HG03025 (cell line): ENCODE measurements around the gene PHIP.

Source experiments
- ATAC-seq: cut with Tn5 transposase; IDR thresholded peaks from one replicate; pipeline ENCODE4 v1.9.1; 2021; ENCODE audit warnings: mild to moderate bottlenecking, moderate library complexity; ENCODE audit not compliant: unreplicated experiment, low FRiP score

Gene PHIP

GRCh38 chr6:79071547-79071946, 6.5 kb downstream of the PHIP start:
- ATAC-seq, result no peak

- ATAC-seq, result peak; percentile 76
These were observed 7.7 kb downstream of the PHIP start for GRCh38 chr6:79070206-79070825.

- ATAC-seq, result no peak
These were observed 11.2 kb downstream of the PHIP start for GRCh38 chr6:79066828-79067227.

GRCh38 chr6:79066330-79066729, 11.7 kb downstream of the PHIP start:
- ATAC-seq, result no peak

- no peak for ATAC-seq
These were observed 12.8 kb downstream of the PHIP start for GRCh38 chr6:79065232-79065631.

- no peak for ATAC-seq
These were observed 13.4 kb downstream of the PHIP start for GRCh38 chr6:79064635-79065034.

- ATAC-seq, result no peak
These were observed 15.3 kb downstream of the PHIP start for GRCh38 chr6:79062708-79063107.

- no peak for ATAC-seq
These were observed 20.3 kb downstream of the PHIP start for GRCh38 chr6:79057746-79058145.

- ATAC-seq, result no peak
These were observed 21.8 kb downstream of the PHIP start for GRCh38 chr6:79056226-79056625.

- no peak for ATAC-seq
These were observed 29.4 kb downstream of the PHIP start for GRCh38 chr6:79048611-79049010.

- no peak for ATAC-seq
These were observed 31.0 kb downstream of the PHIP start for GRCh38 chr6:79047072-79047471.

GRCh38 chr6:79045966-79046365, 32.1 kb downstream of the PHIP start:
- ATAC-seq, result no peak

GRCh38 chr6:79042799-79043126, 35.3 kb downstream of the PHIP start:
- ATAC-seq, result no peak

- peak; percentile 78 for ATAC-seq
These were observed 35.8 kb downstream of the PHIP start for GRCh38 chr6:79042088-79042798.

GRCh38 chr6:79040083-79040482, 38.0 kb downstream of the PHIP start:
- no peak for ATAC-seq

- ATAC-seq, result no peak
These were observed 40.0 kb downstream of the PHIP start for GRCh38 chr6:79038061-79038460.

GRCh38 chr6:79034865-79035264, 43.2 kb downstream of the PHIP start:
- ATAC-seq, result no peak

GRCh38 chr6:79033279-79033678, 44.8 kb downstream of the PHIP start:
- no peak for ATAC-seq

GRCh38 chr6:79031821-79032590, 46.0 kb downstream of the PHIP start:
- ATAC-seq, result no peak

GRCh38 chr6:79030511-79030910, 47.5 kb downstream of the PHIP start:
- no peak for ATAC-seq

- ATAC-seq, result no peak
These were observed 48.0 kb downstream of the PHIP start for GRCh38 chr6:79030023-79030422.
